Progenitor cell of endocrine pancreas (in vitro differentiated cells): Measurements from ENCODE around the gene SUPT3H. TPM values are rescaled to one million over a fixed set of nuclear protein-coding genes. Genes with fewer than 3 reads are reported as not detected.

Experiments
- DNase-seq: peaks from one replicate; pipeline ENCODE4 v3.0.0; 2021; ENCODE audit warnings: low spot score; ENCODE audit not compliant: unreplicated experiment
- H3K27ac Mint-ChIP-seq: 2 replicates; pipeline ENCODE4 v1.8.0; 2021; ENCODE audit warnings: mild to moderate bottlenecking, moderate library complexity, mixed read lengths
- H3K27me3 Mint-ChIP-seq: 2 replicates; pipeline ENCODE4 v1.8.0; 2021; ENCODE audit warnings: mixed read lengths
- H3K36me3 Mint-ChIP-seq: 2 replicates; pipeline ENCODE4 v1.8.0; 2022; ENCODE audit warnings: mixed read lengths; ENCODE audit not compliant: insufficient read depth
- H3K4me1 Mint-ChIP-seq: 2 replicates; pipeline ENCODE4 v1.8.0; 2021; ENCODE audit warnings: low read depth, mixed read lengths
- H3K4me3 Mint-ChIP-seq: 2 replicates; pipeline ENCODE4 v1.8.0; 2021; ENCODE audit warnings: low read depth, mild to moderate bottlenecking, moderate library complexity, mixed read lengths
- H3K9me3 Mint-ChIP-seq: 2 replicates; pipeline ENCODE4 v1.8.0; 2021; ENCODE audit warnings: low read depth, mixed read lengths
- total RNA-seq: library from RNA; stranded (reverse); gene quantifications from 2 replicates; pipeline ENCODE4 v1.2.1, GENCODE V29; 2021
- TF ChIP-seq, protein P1 (sequence below): fragments of 200-600 bp; sonication (generic); IDR thresholded peaks from one replicate; pipeline ENCODE4 v1.5.0; 2021; ENCODE audit warnings: antibody characterized with exemption, mild to moderate bottlenecking; ENCODE audit not compliant: unreplicated experiment

Gene SUPT3H
- total RNA-seq, 1 donor from 2014 or later, result 40.5 TPM

DNA sequence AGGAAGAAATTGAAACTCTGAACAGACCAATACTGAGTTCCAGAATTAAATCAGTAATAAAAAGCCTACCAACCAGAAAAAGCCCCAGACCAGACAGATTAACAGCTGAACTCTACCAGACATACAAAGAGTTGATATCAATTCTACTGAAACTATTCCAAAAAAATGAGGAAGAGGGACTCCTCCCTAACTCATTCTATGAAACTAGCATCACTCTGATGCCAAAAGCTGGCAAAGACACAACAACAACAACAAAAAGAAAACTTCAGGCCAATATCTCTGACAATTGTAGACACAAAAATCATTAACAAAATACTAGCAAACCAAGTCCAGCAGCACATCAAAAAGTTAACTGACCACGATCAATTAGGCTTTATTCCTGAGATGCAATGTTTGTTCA lies 295.6 kb downstream of the SUPT3H start:
- Mint-ChIP-seq H3K27ac (no peak overlapping the region), H3K9me3 (peaks cover 17% of the 10 kb centered on the region), H3K27me3 (no peaks in the 10 kb centered on the region), H3K36me3 (peaks cover 11% of the 10 kb centered on the region), H3K4me1 (no peaks in the 10 kb centered on the region), H3K4me3 (no peak overlapping the region)
- TF ChIP-seq, protein P1, sequence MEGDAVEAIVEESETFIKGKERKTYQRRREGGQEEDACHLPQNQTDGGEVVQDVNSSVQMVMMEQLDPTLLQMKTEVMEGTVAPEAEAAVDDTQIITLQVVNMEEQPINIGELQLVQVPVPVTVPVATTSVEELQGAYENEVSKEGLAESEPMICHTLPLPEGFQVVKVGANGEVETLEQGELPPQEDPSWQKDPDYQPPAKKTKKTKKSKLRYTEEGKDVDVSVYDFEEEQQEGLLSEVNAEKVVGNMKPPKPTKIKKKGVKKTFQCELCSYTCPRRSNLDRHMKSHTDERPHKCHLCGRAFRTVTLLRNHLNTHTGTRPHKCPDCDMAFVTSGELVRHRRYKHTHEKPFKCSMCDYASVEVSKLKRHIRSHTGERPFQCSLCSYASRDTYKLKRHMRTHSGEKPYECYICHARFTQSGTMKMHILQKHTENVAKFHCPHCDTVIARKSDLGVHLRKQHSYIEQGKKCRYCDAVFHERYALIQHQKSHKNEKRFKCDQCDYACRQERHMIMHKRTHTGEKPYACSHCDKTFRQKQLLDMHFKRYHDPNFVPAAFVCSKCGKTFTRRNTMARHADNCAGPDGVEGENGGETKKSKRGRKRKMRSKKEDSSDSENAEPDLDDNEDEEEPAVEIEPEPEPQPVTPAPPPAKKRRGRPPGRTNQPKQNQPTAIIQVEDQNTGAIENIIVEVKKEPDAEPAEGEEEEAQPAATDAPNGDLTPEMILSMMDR, result no peak
- no peak for DNase-seq

DNA sequence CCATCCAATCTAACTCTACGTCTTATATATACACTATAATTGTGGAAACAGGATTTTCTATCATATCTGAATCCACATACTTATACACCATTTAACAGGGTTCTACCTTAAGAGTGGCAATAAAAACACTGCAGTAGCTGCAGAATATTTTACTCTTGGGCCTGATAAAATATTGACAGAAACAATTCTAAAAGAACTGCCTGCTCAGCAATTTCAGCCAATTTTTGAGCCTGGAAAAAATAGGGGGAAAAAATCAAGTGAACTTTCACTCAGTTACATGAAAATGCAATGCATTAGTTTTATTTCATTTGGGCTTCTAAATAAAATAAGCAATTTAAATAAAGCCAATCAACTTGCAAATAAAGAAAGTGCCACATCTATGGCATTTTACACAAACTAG lies 296.1 kb downstream of the SUPT3H start:
- no peak overlapping the region for H3K27ac Mint-ChIP-seq
- TF ChIP-seq, protein P1, result no peak
- H3K4me1 Mint-ChIP-seq, result peaks cover 3% of the 10 kb centered on the region
- no peak overlapping the region for H3K4me3 Mint-ChIP-seq
- DNase-seq, result no peak
- peaks cover 17% of the 10 kb centered on the region for H3K9me3 Mint-ChIP-seq
- H3K36me3 Mint-ChIP-seq, result peaks cover 11% of the 10 kb centered on the region
- no peaks in the 10 kb centered on the region for H3K27me3 Mint-ChIP-seq

DNA sequence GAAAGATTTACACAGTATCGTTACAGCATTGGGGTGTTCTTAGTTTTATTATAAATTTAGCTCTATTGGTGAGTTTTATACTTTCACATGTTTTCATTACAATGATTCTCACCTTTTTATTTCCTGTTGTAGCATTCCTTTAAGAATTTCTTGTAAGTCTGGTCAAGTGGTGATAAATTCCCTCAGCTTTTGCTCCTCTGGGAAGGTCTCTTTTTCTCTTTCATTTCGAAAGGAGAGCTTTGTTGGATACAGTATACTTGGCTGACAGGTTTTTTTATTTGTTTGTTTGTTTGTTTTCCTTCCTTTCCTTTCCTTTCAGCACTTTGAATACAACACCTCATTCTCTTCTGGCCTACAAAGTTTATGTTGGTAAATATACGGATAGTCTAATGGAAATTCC lies 299.3 kb downstream of the SUPT3H start:
- Mint-ChIP-seq H3K36me3 (peaks cover 11% of the 10 kb centered on the region), H3K4me3 (no peak overlapping the region), H3K9me3 (peaks cover 17% of the 10 kb centered on the region), H3K27ac (no peak overlapping the region), H3K4me1 (peaks cover 3% of the 10 kb centered on the region), H3K27me3 (no peaks in the 10 kb centered on the region)
- no peak for DNase-seq
- TF ChIP-seq, protein P1, result no peak

DNA sequence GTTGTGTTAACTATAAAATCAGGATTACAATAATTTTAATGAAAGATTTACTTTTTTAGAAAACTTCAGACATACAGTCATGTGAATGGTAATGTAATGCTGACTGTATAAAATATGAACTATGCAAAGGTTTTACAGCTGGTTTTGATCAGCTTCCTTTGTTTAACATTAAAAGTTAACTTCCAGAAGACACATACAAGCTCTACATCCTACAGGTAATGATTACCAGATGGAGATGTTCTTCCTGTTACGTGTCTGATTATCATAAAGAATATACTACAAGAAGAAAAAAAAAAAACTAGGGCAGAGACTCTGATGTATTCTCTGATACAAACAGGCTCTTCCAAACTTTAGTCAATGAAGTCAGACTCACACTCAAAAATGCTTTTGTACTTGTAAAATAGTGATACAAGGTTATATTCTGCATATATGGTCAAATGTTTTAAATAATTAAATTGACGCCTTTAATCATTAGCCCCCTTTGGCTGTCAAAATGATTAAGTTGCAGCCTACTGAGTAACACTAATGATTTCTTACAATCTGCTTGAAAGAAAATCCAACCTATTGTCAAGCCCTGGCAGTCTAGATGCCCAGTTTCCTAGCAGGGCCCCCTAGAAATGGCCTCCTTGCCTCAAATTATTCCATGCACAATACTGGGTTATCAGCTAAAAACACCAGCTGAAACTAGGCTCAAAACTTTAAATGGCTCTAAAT lies 301.4 kb downstream of the SUPT3H start:
- Mint-ChIP-seq H3K27ac (no peak overlapping the region), H3K4me3 (no peak overlapping the region), H3K4me1 (peaks cover 3% of the 10 kb centered on the region), H3K27me3 (no peaks in the 10 kb centered on the region), H3K9me3 (peaks cover 17% of the 10 kb centered on the region), H3K36me3 (peaks cover 11% of the 10 kb centered on the region)
- TF ChIP-seq, protein P1, result no peak
- DNase-seq, result no peak

DNA sequence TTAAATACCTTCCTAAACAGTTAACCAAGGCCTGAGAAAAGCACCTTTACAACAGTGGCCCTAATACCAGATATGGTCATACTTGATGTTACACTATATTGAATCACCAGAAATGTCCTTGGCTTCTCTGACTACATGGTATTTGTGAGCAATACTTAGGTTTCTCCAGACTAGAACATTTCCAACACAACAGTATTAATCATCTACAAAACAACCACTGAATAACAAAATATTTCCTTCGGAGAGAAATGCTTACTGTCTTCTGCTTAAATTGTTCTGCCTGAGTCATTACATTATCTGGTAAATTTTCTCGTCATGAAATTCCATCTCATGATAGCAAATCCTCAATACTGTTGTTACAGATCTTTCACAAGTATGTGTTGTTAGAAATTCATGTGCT lies 302.5 kb downstream of the SUPT3H start:
- no peak for DNase-seq
- Mint-ChIP-seq H3K9me3 (peaks cover 17% of the 10 kb centered on the region), H3K27ac (no peak overlapping the region), H3K4me1 (peaks cover 3% of the 10 kb centered on the region), H3K4me3 (no peak overlapping the region), H3K27me3 (no peaks in the 10 kb centered on the region), H3K36me3 (peaks cover 11% of the 10 kb centered on the region)
- TF ChIP-seq, protein P1, result no peak
